ENCODE measurements around the gene DSE. TPM values are rescaled to one million over a fixed set of nuclear protein-coding genes. Genes with fewer than 3 reads are reported as not detected.

The DSE gene
- total and polyA plus RNA-seq, 2 experiments from 2014 or later = 12.7 to 28.1 TPM

DNA sequence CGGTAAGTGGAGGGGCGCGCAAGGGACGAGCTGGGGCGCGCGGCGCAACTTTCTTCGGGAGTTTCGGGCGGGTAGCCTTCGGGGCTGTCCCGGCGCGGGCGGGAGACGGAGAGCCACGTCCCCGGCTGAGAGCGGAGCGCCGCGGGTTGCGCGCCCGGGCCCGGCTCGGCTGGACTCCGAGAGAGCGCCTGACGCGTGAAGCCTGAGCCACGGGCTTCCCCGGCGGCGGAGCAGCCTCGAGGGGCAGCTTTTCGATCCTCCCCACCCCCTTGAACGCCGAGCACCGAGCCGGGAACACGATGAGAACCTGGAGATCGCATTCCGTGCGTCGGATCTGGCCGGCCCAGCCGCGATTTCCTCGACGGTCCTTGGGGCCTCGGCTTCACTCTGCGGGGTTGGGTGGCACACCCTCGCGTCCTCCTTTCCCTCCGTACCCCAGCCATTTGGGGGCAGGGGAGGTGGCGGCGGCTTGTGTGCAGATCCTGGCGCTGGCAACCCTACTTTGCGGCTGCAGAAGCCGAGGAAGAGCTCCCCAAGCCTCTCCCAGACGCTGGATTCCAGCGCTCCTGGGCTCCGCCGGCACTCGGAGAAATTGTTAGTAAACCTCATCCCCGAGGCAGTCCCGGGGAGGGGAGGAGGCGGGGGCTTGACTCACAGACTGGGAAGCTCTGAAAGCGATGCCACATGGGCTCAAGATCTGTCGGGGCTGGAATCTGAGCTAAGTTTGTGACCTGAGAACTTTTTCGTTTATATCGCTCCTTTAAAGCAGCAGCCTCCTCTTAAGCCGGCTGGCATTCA is 572 bp downstream of the DSE start:
- peak; percentile 81 to 92 for DNase-seq (ENCODE audit: low read depth in 1 of 2, low spot score in 1 of 2)
- Histone ChIP-seq H3K27me3 (no peaks in the 10 kb centered on the region), H3K9me3 (ENCODE audit: low read depth) (no peaks in the 10 kb centered on the region), H3K36me3 (no peaks in the 10 kb centered on the region), H3K27ac (peak overlapping the region; percentile 87), H3K4me3 (peak overlapping the region; percentile 71), H3K4me1 (ENCODE audit: low read depth) (peaks cover 8% of the 10 kb centered on the region)
- no peak for TF ChIP-seq CTCF (IDR thresholded peaks at IDR 0.05; ENCODE audit: low read depth, low read length)

GRCh38 chr6:116371918-116372209 is 1.1 kb downstream of the DSE start:
- Histone ChIP-seq H3K27me3 (no peaks in the 10 kb centered on the region), H3K36me3 (no peaks in the 10 kb centered on the region), H3K4me1 (ENCODE audit: low read depth) (peaks cover 12% of the 10 kb centered on the region), H3K9me3 (ENCODE audit: low read depth) (no peaks in the 10 kb centered on the region), H3K27ac (peak overlapping the region; percentile 87), H3K4me3 (peak overlapping the region; percentile 71)
- TF ChIP-seq CTCF (IDR thresholded peaks at IDR 0.05; ENCODE audit: low read depth, low read length) = no peak
- DNase-seq (ENCODE audit: low read depth in 1 of 2, low spot score in 1 of 2) = no peak

GRCh38 chr6:116373300-116373699 is 2.6 kb downstream of the DSE start:
- H3K27ac ChIP-seq = no peak overlapping the region
- no peak overlapping the region for H3K4me3 ChIP-seq
- H3K9me3 ChIP-seq (ENCODE audit: low read depth) = no peaks in the 10 kb centered on the region
- no peak for TF ChIP-seq CTCF (IDR thresholded peaks at IDR 0.05; ENCODE audit: low read depth, low read length)
- DNase-seq (ENCODE audit: low read depth in 1 of 2, low spot score in 1 of 2) = no peak
- no peaks in the 10 kb centered on the region for H3K27me3 ChIP-seq
- no peaks in the 10 kb centered on the region for H3K36me3 ChIP-seq
- H3K4me1 ChIP-seq (ENCODE audit: low read depth) = peaks cover 16% of the 10 kb centered on the region

GRCh38 chr6:116373940-116374339 is 3.2 kb downstream of the DSE start:
- Histone ChIP-seq H3K27ac (no peak overlapping the region), H3K4me1 (ENCODE audit: low read depth) (peaks cover 16% of the 10 kb centered on the region), H3K9me3 (ENCODE audit: low read depth) (no peaks in the 10 kb centered on the region), H3K4me3 (no peak overlapping the region), H3K27me3 (no peaks in the 10 kb centered on the region), H3K36me3 (no peaks in the 10 kb centered on the region)
- no peak for DNase-seq (ENCODE audit: low read depth in 1 of 2, low spot score in 1 of 2)
- no peak for TF ChIP-seq CTCF (IDR thresholded peaks at IDR 0.05; ENCODE audit: low read depth, low read length)

DNA sequence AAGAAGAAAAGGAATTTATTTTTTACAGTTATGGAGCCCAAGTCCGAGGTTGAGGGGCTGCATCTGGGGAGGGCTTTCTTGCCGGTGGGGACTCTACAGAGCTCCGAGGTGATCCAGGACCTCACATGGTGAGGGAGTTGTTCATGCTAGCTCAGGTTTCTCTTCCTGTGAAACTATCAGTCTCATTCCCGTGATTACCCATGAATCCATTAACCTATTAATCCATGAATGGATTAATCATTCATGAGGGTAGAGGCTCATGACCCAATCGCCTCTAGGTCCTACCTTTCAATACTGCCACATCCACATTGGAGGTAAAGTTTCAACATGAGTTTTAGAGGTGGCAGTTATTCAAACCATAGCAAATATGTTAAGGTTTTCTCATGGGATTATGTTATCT is 3.8 kb downstream of the DSE start:
- no peak for DNase-seq (ENCODE audit: low read depth in 1 of 2, low spot score in 1 of 2)
- H3K4me1 ChIP-seq (ENCODE audit: low read depth) = peaks cover 16% of the 10 kb centered on the region
- H3K9me3 ChIP-seq (ENCODE audit: low read depth) = no peaks in the 10 kb centered on the region
- TF ChIP-seq CTCF (IDR thresholded peaks at IDR 0.05; ENCODE audit: low read depth, low read length) = no peak
- H3K27ac ChIP-seq = no peak overlapping the region
- no peak overlapping the region for H3K4me3 ChIP-seq
- no peaks in the 10 kb centered on the region for H3K27me3 ChIP-seq
- no peaks in the 10 kb centered on the region for H3K36me3 ChIP-seq

Measured in cardiac muscle cell (in vitro differentiated cells and primary cell).